IgD-negative memory B cell (primary cell): ENCODE measurements around the gene ATXN1. TPM values are rescaled to one million over a fixed set of nuclear protein-coding genes. Genes with fewer than 3 reads are reported as not detected.
"Not testable (repeated sequence)": the region's sequence is repeated elsewhere in the genome, so short reads cannot be mapped to it uniquely, and the experiment has no call there.

Experiments
- H3K27ac Mint-ChIP-seq, 3 donors: one replicate each; pipeline ENCODE4 v1.8.0; 2020 to 2022; ENCODE audit warnings: mild to moderate bottlenecking in 3 of 3, mixed read lengths in 3 of 3, moderate library complexity in 1 of 3
- H3K27me3 Mint-ChIP-seq: one replicate; pipeline ENCODE4 v1.8.0; 2021; ENCODE audit warnings: mixed read lengths
- H3K36me3 Mint-ChIP-seq: one replicate; pipeline ENCODE4 v1.8.0; 2020; ENCODE audit warnings: mild to moderate bottlenecking, mixed read lengths
- H3K4me1 Mint-ChIP-seq, 3 donors: one replicate each; pipeline ENCODE4 v1.8.0; 2020 to 2022; ENCODE audit warnings: mixed read lengths in 3 of 3, mild to moderate bottlenecking in 1 of 3
- H3K4me3 Mint-ChIP-seq, 4 donors: one replicate each; pipeline ENCODE4 v1.8.0; 2020 to 2022; ENCODE audit warnings: mild to moderate bottlenecking in 4 of 4, mixed read lengths in 4 of 4, moderate library complexity in 3 of 4
- H3K9me3 Mint-ChIP-seq, 3 donors: one replicate each; pipeline ENCODE4 v1.8.0; 2020 to 2021; ENCODE audit warnings: mixed read lengths in 3 of 3, mild to moderate bottlenecking in 1 of 3
- polyA plus RNA-seq: library from polyadenylated mRNA; unstranded; fragments of 300-500 nt; fragmentation: Illumina TruSeq; gene quantifications from one replicate; pipeline ENCODE4 v1.2.3, GENCODE V29; 2021

Gene ATXN1
- polyA plus RNA-seq, 1 donor from 2014 or later = 5.0 TPM

DNA sequence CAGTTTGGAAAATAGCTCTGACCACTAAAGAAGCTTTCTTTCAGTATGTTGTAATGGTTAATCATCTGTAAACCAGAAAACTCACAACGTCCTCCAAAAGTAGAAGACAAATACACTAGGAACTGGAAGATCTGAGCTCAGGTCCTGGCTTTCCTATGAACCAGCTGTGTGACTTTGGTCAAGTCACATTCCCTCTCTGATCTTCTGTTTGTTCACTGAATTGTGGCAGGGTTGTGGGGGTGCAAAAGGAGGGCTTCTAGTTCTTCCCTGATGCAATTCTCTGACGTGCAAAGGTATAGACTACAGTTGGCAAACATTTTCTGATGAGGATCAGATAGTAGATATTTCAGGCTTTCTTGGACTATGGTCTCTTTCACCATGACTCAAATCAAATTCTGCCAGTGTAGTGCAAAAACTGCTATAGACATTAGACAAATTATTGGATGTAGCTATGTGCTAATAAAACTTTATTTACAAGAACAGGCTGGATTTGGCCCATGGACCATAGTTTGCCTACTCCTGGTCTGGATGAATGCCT is 44.9 kb downstream of the ATXN1 start:
- H3K9me3 Mint-ChIP-seq = no peaks in the 10 kb centered on the region
- H3K27ac Mint-ChIP-seq = peak overlapping the region in 1 of 3 donors; percentile 41
- H3K36me3 Mint-ChIP-seq = no peaks in the 10 kb centered on the region
- H3K27me3 Mint-ChIP-seq = no peaks in the 10 kb centered on the region
- H3K4me1 Mint-ChIP-seq = peaks cover 14 to 21% (median 16%) of the 10 kb centered on the region in 3 donors
- H3K4me3 Mint-ChIP-seq = no peak overlapping the region

DNA sequence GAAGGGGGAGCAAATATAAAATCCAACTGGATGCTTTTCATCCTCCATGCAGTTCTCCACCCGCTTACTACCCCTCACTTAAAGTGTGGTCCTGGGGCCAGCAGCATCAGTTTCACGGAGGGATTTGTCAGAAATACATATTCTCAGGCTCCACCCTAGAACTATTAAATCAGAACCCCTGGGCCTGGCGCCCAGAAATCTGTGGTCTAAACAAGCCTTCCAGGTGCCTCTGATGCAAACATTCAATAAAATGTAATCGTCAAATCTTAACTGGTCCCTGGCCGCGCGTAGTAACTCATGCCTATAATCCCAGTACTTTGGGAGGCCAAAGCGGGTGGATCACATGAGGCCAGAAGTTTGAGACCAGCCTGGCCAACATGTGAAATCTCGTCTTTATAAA is 47.7 kb downstream of the ATXN1 start:
- Mint-ChIP-seq H3K9me3 (no peaks in the 10 kb centered on the region), H3K4me1 (peaks cover 11 to 26% (median 18%) of the 10 kb centered on the region in 3 donors), H3K27ac (peak overlapping the region in 1 of 3 donors; percentile 28), H3K4me3 (peak overlapping the region in 1 of 4 donors; percentile 79), H3K36me3 (no peaks in the 10 kb centered on the region), H3K27me3 (no peaks in the 10 kb centered on the region)

DNA sequence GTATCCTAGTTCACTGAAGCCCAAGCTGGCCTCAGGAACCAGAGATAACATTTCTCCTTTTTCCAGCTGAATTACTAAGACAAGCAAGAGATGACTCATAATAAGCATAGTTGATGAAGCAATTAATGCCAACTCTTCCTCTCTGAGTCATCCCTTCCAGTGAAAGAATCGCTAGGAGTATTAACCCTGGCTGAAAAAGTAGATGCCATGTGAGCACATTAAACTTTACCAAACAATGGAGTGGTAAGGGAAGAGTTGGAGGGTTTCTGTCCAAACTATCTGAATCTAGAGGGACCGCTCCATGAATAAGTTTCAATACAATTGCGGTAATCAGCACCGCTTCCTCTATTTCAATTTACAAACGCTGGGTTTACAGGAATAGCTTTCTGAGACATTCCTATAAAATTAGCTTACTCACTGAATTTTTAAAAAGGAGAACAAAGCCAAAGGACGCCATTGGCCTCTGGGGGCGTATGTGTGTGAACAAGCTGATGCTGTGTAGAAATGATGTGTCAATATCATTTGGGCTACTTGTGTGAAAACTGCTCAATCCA is 48.3 kb downstream of the ATXN1 start:
- H3K36me3 Mint-ChIP-seq = no peaks in the 10 kb centered on the region
- peaks cover 11 to 28% (median 18%) of the 10 kb centered on the region in 3 donors for H3K4me1 Mint-ChIP-seq
- H3K27me3 Mint-ChIP-seq = no peaks in the 10 kb centered on the region
- peak overlapping the region; percentile 21 to 95 (median 84) for H3K4me3 Mint-ChIP-seq
- H3K9me3 Mint-ChIP-seq = no peaks in the 10 kb centered on the region
- peak overlapping the region; percentile 0 to 90 (median 62) for H3K27ac Mint-ChIP-seq

DNA sequence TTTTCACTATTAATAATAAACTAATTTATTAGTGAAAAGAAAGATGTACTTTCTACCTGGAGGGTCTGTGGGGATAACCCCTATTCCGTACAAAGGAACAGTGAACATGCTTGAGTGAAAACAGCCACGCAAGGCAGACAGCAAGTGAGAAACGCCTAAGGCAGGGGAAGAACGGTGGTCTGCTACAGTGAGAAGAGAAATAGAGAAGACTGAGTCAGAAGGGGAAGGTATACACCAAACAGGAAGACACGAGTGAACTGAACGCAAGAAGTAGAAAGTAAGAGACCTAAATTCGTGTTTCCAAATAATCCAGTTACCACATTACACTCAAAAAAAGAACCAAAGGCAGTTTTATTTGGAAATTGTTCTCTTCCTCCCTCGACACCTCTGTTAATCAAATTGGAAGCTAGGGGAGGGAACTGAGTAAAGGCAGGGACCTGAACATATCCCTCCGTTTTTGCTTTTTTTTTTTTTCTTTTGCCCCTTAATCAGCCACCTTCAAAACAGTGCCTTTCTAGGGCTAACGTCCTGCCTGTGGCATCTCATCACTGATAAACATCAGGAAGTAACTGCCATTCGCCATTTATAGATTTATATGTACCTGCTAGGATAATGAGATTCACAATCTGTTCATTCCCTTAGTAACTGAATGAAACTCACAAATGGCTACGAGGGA is 48.9 kb downstream of the ATXN1 start:
- Mint-ChIP-seq H3K9me3 (no peaks in the 10 kb centered on the region), H3K27me3 (no peaks in the 10 kb centered on the region), H3K27ac (peak overlapping the region; percentile 41 to 90 (median 62)), H3K4me3 (peak overlapping the region; percentile 21 to 95 (median 84)), H3K4me1 (peaks cover 17 to 31% (median 21%) of the 10 kb centered on the region in 3 donors), H3K36me3 (no peaks in the 10 kb centered on the region)

DNA sequence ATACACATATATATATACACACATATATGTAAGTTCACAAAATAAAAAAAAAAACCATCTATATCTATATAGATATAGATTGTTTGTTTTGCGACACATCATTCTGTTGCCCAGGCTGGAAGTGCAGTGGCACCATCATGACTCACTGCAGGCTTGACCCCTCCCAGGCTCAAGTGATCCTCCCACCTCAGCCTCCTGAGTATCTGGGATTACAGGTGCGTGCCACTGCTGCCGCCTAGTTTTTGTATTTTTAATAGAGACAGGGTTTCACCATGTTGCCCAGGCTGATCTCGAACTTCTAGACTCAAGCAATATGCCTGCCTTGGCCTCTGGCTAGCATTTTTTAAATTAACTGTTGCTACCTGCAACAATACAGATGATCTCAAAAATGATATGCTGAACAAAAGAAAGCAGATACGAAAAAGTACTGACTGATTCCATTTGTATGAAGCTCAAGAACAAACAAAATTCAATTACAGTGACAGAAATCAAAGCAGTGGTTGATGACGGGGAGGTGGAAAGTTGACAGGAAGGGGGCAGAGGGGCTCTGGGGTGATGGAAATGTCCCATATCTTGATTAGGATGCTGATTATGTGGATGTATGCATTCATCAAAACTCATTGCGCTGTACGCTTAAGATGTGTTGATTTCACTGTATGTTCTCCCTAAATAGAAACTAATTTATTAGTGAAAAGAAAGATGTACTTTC is 49.6 kb downstream of the ATXN1 start:
- Mint-ChIP-seq H3K36me3 (no peaks in the 10 kb centered on the region), H3K27ac (peak overlapping the region; percentile 41 to 83 (median 62)), H3K4me1 (peaks cover 24 to 36% (median 26%) of the 10 kb centered on the region in 3 donors), H3K4me3 (peak overlapping the region; percentile 21 to 95 (median 84)), H3K27me3 (peaks cover 2% of the 10 kb centered on the region), H3K9me3 (no peaks in the 10 kb centered on the region)

DNA sequence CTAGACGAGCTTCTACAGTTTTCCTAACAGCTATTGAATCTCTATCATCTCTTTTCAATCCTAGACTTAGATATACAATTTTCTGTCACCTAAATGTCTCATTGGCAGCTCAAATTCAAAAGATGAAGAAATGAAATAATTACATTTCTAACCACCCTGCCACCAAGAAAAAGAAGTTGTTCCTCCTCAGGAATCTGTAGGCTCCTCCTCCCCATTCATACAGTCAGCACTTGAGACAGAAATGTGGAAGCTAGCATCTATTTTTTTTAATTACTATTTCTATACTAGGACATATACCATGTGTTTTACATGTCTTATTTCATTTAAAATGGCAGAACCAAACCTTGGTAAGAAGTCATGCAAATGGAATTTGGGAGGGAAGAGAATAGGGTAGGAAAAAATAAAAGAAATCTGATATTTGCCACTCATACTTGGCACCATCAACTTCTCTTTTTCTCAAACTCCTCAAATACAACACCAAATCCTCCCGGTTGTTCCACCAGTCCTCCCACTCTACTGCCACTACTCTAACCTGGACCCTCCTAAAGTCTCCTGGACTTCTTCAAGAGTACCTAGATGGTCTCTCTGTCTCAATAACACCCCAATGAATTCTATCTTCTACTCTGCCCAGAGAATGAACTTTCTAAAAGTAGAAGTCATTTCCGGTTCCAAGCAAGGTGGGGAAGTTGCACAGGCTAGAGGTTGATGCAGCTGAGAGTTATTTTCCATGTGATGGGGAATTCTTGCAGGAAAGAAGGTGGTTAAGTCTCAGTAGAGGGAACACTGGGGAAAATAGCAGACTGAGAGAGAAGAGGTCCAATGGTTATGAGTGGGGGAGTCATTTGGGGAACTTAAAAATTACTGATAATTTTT is 54.1 kb downstream of the ATXN1 start:
- Mint-ChIP-seq H3K9me3 (peaks cover 0 to 2% (median 0%) of the 10 kb centered on the region in 3 donors), H3K27ac (peak overlapping the region in 1 of 3 donors; percentile 25), H3K27me3 (peaks cover 2% of the 10 kb centered on the region), H3K4me1 (peaks cover 16 to 36% (median 33%) of the 10 kb centered on the region in 3 donors), H3K4me3 (peak overlapping the region in 1 of 4 donors; percentile 72), H3K36me3 (peaks cover 3% of the 10 kb centered on the region)

DNA sequence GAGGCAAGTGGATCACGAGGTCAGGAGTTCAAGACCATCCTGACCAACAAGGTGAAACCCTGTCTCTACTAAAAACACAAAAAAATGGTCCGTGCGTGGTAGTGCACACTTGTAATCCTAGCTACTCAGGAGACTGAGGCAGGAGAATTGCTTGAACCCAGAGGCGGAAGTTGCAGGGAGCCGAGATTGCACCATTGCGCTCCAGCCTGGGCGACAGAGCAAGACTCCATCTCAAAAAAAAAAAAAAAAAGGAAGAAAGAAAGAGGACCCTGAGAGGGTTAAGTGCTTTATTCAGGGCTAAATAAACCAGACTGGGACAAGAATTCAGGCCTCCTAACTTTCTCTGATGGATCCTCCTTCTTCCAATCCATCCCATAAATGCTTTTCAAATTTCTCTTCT is 54.8 kb downstream of the ATXN1 start:
- peaks cover 11 to 31% (median 30%) of the 10 kb centered on the region in 3 donors for H3K4me1 Mint-ChIP-seq
- H3K27ac Mint-ChIP-seq = not testable (repeated sequence)

DNA sequence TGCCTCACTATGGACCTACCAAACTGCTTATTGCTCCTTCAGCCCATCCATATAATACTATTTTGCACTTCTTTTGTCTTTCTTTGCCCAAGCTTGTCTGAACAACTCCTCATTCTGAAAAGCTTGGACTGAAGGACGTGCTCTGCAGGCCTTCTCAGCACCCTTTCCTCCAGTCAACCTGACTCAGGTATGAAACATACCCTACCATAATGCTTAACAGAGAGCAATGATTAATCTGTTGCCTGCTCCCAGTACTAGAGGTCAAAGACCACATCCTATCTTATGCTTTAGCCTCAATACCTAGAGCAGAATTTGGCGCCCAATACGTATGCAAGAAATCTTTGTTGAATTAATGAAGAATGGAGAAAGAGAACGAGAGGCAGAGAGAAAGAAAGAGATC is 55.2 kb downstream of the ATXN1 start:
- H3K27ac Mint-ChIP-seq = no peak overlapping the region
- H3K27me3 Mint-ChIP-seq = peaks cover 4% of the 10 kb centered on the region
- H3K36me3 Mint-ChIP-seq = peaks cover 3% of the 10 kb centered on the region
- peaks cover 16 to 34% (median 32%) of the 10 kb centered on the region in 3 donors for H3K4me1 Mint-ChIP-seq
- H3K9me3 Mint-ChIP-seq = peaks cover 0 to 2% (median 0%) of the 10 kb centered on the region in 3 donors
- H3K4me3 Mint-ChIP-seq = no peak overlapping the region

More for the DNA sequence above, 54.8 kb downstream of the ATXN1 start:
- H3K9me3 Mint-ChIP-seq, H3K27me3 Mint-ChIP-seq, H3K4me3 Mint-ChIP-seq, H3K36me3 Mint-ChIP-seq: not testable (repeated sequence)

DNA sequence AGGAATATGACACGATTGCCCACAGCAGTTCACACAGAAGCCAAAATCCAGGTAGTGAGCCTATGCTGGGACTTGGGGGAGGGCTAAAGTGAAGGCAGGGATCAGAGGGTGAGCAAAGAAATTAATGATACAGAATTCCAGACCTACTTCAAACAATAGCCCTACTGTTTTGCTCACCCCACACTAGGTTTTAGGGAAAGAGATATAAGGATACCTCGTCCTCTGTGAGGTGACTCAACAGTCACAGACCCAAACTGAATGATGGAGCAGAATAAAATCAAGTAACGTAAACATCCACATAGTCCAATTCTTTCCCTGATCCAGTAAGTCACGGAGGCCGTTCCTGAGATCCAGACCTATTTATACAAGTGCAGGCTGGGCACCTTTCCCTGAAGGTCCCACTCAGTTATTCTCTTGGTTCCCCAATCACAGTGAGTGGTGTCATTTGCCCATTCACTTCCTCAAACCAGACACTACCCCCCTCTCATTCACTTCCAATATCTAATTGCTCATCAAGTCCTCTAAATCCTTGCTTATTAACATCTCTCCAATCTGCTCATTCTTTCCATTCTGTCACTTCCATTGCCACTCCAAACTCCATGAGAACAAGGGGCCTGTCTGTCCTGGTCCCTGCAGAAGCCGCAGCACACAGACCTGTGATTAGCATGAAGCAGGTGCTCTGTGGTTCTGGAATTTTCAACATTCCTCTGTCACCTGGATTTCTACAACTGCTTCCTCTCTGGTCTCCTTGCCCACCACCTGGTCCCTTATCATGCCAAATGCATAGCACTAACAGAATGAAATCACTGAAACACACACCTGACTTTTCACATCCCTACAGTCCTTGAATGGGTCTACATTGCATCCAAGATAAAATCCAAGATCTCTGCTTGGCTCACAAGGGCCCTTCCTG is 55.9 kb downstream of the ATXN1 start:
- H3K4me1 Mint-ChIP-seq = peaks cover 19 to 39% (median 38%) of the 10 kb centered on the region in 3 donors
- H3K27ac Mint-ChIP-seq = no peak overlapping the region

DNA sequence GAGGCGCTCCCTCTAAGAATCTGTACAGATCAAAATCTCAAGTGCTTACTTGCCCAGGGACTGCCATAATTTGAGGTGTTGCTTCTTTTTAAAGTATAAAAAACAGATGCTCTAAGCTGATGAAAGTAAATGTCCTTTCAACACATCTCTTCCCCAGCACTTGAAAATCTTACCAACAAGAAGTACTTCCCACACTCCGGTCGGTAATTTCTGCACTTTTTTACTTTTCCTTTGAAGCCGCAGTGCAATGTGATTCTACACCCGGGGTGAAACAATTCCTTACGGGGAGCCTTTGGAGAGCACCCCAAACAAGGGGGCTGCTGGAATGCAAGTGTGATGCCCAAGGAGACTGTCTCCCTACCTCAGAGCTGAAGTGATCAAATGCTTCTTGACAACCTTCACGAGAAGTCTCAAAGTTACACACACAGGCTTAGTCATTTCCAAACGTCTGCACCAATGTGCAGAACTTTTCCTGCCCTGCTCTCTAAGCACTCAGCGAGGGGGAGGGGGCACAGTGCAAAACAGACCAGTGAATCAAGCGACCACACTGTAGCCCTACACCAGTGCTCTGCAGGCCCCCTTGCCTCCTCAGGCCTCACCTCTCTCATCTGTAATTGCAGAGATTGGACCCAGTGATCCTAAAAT is 56.7 kb downstream of the ATXN1 start:
- Mint-ChIP-seq H3K9me3 (peaks cover 0 to 2% (median 0%) of the 10 kb centered on the region in 3 donors), H3K4me3 (peak overlapping the region in 2 of 4 donors; percentile 14 to 66), H3K36me3 (peaks cover 3% of the 10 kb centered on the region), H3K27ac (no peak overlapping the region), H3K4me1 (peaks cover 22 to 47% (median 44%) of the 10 kb centered on the region in 3 donors), H3K27me3 (peaks cover 7% of the 10 kb centered on the region)

More for the DNA sequence above, 55.9 kb downstream of the ATXN1 start:
- H3K36me3 Mint-ChIP-seq = peaks cover 3% of the 10 kb centered on the region
- H3K27me3 Mint-ChIP-seq = peaks cover 5% of the 10 kb centered on the region
- peak overlapping the region in 1 of 4 donors; percentile 72 for H3K4me3 Mint-ChIP-seq
- peaks cover 0 to 2% (median 0%) of the 10 kb centered on the region in 3 donors for H3K9me3 Mint-ChIP-seq

DNA sequence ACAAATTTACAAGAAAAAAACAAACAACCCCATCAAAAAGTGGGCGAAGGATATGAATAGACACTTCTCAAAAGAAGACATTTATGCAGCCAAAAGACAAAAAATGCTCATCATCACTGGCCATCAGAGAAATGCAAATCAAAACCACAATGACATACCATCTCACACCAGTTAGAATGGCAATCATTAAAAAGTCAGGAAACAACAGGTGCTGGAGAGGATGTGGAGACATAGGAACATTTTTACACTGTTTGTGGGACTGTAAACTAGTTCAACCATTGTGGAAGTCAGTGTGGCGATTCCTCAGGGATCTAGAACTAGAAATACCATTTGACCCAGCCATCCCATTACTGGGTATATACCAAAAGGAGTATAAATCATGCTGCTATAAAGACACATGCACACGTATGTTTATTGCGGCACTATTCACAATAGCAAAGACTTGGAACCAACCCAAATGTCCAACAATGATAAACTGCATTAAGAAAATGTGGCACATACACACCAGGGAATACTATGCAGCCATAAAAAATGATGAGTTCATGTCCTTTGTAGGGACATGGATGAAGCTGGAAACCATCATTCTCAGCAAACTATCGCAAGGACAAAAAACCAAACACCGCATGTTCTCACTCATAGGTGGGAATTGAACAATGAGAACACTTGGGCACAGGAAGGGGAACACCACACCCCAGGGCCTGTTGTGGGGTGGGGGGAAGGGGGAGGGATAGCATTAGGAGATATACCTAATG is 58.5 kb downstream of the ATXN1 start:
- not testable (repeated sequence) for H3K27ac Mint-ChIP-seq, H3K27me3 Mint-ChIP-seq, H3K4me3 Mint-ChIP-seq, H3K36me3 Mint-ChIP-seq, H3K9me3 Mint-ChIP-seq
- peaks cover 28 to 57% (median 53%) of the 10 kb centered on the region in 3 donors for H3K4me1 Mint-ChIP-seq

DNA sequence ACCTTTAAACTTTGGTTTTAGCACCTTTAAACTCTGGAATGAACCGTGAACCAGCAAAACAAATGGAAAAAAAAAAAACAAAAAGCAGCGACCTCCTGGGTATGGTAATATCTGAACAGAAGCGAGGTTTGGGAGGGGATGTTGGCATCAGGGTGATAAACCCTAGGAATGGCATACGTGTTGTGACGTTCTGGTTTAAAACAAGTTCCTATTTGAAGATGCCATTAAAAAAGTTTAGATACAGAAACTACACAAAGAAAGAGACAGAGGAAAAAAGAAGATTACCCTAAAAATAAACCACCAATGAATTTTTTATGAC is 60.4 kb downstream of the ATXN1 start:
- Mint-ChIP-seq H3K4me3 (peak overlapping the region; percentile 80 to 89 (median 83)), H3K27me3 (peaks cover 5% of the 10 kb centered on the region), H3K36me3 (peaks cover 1% of the 10 kb centered on the region), H3K4me1 (peaks cover 24 to 49% (median 43%) of the 10 kb centered on the region in 3 donors), H3K9me3 (no peaks in the 10 kb centered on the region), H3K27ac (peak overlapping the region; percentile 51 to 93 (median 89))
